GM21390 (cell line): ENCODE measurements around the gene ETFA.

Experiments
- ATAC-seq: cut with Tn5 transposase; IDR thresholded peaks from one replicate; pipeline ENCODE4 v1.9.1; 2021; ENCODE audit not compliant: unreplicated experiment

The ETFA gene

DNA sequence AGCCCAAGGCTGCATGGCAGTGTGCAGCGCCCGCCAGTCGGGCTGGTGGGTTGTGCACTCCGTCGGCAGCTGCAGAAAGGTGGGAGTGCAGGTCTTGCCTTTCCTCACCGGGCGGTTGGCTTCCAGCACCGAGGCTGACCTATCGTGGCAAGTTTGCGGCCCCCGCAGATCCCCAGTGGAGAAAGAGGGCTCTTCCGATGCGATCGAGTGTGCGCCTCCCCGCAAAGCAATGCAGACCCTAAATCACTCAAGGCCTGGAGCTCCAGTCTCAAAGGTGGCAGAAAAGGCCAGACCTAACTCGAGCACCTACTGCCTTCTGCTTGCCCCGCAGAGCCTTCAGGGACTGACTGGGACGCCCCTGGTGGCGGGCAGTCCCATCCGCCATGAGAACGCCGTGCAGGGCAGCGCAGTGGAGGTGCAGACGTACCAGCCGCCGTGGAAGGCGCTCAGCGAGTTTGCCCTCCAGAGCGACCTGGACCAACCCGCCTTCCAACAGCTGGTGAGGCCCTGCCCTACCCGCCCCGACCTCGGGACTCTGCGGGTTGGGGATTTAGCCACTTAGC, 29.6 kb upstream of the ETFA start:
- no peak for ATAC-seq

DNA sequence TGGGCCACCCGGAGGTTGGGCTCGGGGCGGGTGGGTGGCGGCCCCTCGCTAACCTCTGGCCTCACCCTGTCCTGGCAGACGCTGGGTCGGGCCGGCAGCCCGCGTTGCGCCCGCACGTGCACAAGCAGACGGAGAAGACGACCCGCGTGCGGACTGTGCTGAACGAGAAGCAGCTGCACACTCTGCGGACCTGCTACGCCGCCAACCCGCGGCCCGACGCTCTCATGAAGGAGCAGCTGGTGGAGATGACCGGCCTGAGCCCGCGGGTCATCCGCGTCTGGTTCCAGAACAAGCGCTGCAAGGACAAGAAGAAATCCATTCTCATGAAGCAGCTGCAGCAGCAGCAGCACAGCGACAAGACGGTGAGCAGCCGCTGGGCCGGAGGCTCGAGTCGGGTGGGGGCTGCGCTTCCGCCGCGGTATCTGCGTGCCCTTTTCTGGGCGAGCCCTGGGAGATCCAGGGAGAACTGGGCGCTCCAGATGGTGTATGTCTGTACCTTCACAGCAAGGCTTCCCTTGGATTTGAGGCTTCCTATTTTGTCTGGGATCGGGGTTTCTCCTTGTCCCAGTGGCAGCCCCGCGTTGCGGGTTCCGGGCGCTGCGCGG, 29.0 kb upstream of the ETFA start:
- no peak for ATAC-seq

DNA sequence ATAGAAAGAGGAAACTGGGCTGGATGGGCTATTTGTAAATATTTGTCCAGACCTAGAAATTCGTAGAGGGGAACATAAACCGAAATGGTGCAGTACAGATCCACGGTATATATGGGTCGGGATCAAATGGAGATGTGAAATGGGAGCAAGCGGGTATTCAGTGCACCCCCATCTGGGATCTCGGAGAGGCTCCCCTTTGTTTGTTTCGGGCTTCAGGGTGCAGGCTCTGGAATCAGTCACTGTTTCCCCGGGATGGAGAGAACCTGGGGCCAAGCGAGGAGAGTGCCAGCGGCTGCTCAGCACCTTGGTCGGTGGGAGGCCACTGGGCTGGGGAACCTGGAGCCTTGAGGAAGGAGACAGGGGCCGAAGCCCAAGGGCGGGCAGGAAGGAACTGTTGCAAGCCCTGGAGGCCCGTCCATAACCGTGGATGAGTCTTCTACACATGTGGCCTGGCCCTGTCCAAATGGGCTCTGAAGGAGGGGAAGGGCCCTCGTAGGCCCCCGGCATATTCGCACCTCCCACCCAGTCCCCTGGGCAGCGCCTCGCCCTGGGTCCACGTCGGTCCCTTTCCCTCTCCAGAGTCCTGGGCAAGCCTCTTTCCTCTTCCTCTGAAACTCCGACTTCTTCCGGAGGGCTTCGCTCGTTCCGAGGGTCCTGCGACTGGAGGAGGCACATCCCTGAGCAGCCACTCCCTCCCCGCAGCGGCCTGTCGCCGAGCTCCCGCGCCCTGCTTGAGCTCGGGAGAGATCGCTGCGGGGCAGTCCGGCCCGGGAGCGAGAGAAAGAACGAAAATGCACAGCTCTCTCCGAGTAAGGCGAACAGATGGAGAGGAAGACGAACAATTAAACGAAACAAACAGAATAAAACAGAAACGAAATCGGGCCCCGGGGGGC, 28.3 kb upstream of the ETFA start:
- ATAC-seq = no peak

DNA sequence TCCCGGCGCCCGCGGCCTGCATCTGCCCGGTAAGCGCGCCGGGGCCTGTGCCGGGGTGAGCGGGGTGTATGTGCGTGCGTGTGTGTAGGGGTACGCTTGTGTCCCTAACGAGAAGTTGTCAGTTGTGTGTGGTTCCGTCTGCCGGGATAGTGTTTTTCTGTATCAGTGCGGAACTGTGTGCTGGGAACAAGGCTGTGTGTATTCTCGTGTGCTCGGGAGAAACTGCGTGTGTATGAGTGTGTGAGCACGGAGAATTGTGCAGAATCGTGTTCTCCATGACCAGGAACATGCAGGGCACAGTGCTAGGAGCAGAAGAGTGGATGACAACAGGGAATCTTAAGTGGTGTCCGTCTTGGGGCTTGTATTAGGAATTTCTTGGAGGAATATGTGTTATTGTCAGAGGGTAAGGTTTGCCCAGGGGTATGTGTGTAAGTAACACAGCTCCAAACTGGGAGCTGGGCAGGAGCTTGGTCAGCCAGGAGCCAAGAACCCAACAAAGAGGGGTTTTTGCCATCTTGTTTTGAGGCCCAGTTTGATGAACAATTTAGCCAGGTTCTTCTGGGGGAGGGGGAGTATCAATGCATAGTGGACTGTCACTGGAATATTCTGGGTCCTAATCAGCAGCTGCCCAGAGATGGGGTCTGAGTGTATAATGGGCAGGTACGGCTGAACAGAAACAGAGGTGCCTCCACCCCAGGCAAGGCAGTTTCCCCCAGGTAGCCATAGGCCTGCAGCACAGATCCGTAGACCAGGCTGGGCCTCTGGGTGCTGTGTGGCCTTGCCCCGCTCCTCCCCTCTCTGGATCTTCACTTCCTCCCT, 27.4 kb upstream of the ETFA start:
- no peak for ATAC-seq

DNA sequence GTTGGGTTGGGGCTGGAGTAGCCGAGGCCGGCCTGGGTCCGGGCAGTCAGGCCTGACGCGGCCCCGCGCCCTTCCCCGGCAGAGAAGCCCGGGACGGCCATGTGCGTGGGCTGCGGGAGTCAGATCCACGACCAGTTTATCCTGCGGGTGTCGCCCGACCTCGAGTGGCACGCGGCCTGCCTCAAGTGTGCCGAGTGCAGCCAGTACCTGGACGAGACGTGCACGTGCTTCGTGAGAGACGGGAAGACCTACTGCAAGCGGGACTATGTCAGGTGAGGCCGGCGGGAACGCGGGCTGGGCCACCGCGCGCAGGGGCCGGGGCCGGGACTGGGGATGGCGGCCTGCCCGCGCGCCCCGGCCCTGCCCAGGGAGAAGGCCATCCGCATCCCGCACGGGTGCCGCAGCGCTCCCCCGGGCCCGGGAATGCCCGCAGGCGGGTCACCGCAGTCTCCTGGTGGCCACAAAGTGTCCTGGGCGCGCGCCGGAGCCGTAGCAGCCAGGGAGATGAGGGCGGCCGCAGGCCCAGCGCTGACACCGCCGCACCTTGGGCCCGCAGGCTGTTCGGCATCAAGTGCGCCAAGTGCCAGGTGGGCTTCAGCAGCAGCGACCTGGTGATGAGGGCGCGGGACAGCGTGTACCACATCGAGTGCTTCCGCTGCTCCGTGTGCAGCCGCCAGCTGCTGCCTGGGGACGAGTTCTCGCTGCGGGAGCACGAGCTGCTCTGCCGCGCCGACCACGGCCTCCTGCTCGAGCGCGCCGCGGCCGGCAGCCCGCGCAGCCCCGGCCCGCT, 26.6 kb upstream of the ETFA start:
- ATAC-seq = no peak

DNA sequence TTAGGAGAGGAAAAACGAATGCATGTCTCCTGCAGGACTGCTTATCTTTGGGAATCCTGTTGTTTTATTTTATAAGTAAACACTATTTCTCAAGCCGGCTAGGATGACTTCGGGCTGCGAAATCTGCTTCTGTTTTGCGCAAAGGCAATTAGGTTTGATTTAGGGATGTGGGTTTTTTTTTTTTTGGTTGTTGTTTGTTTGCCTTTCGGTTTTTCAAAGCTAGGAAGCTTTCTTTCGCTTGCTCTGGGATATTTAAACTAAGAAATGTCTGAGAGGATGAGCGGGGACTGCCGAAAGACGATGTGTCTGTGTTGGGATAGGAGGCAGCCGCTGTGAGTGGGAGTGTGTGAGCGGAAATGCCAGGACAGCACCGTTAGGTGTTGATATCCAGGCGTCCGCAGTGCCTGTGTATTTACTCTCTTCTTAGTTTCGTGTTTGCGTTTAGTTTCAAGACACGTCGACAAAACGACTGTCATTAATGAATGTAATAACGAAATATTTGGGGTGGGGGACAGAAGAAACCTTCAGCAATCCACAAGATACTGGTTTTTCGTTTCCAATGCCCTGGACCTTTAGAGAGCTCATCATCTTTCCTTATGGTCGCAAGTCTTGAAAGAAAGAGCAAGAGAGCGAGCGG, 25.9 kb upstream of the ETFA start:
- ATAC-seq = no peak

DNA sequence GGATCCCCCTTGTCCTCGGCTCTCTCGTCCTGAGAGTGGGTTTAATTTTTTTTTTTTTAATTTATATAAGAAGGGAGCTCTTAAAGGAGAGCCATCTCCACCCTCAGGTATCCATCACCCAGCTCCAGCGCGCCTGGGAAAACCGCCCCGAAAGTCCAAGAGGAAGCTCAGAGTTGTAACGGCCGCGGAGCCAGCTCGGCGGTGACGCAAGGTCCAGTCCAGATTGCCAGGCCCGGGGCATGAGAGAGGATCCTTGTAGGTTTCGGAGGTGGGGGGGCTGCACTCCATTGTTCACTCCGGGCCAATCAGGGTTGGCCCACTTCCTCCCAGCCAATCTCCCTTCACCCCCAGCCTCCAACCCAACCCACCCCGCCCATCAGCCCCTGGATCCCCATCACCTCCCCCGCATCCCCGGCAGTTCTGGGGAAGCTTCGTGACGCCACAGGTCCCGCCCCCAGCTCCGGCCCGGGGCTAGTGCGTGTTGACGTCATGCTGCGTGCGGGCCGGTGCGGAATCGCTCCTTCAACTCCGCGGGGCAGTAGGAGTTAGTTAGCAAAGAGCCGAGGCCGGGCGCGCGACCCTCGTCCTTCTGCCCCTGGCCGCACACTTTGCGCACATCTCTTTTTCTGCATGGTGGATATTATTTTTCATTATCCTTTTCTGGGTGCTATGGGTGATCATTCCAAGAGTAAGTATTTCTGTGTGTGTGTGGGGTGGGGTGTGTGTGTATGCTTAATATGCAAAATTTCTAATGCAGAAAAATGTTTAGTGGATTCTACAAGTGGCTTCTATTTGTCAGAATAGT, 25.2 kb upstream of the ETFA start, which contains the start of gene ISL2:
Gene ISL2 (plus strand): TSS at position 520 of the 805 bp plus-strand sequence. CDS start 111 bp downstream, at position 631.
- peak; percentile 43 for ATAC-seq

DNA sequence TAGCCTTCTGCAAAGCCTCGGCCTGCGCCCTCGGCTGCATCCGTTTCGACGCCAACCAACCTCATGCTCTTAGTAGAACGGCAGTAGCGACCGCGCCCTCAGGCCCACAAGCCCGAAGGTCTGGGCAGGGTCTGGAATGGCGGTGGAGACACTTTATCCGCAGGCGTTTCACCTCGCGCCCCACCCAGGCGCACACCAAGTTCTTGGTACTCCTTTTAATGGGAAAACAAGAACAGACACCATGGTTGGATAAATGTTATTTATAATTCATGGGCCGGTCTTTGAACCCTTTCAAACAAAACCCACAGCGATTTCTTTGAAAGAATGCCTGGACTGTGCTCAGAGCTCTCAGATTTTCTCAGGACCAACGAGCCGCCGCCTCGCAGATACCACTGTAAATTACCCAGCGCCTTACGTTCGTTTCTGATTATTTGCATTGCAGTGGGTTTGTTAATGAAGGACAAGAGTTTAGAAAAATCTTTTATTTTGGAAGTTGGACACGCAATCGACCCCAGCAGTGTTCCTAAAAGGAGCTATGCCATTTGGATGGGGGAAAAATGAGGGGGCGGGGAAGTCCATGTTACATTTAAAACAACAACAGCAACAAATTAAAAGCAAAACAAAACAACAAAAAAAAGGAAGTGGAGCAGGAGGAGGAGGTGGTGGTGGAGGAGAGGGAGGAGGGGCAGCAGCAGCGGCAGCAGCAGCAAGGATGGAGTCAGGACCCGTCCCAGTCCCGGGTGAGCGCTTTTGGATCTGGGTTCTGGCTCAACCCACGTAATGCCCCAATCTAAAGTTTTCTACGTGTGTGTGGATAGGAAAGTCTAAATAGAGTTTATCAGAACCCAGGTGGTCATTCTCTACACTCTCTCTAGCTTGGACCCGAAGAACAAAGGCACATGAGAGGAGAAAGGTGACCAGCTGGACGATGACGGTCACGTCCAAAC, 24.3 kb upstream of the ETFA start:
- ATAC-seq = no peak

DNA sequence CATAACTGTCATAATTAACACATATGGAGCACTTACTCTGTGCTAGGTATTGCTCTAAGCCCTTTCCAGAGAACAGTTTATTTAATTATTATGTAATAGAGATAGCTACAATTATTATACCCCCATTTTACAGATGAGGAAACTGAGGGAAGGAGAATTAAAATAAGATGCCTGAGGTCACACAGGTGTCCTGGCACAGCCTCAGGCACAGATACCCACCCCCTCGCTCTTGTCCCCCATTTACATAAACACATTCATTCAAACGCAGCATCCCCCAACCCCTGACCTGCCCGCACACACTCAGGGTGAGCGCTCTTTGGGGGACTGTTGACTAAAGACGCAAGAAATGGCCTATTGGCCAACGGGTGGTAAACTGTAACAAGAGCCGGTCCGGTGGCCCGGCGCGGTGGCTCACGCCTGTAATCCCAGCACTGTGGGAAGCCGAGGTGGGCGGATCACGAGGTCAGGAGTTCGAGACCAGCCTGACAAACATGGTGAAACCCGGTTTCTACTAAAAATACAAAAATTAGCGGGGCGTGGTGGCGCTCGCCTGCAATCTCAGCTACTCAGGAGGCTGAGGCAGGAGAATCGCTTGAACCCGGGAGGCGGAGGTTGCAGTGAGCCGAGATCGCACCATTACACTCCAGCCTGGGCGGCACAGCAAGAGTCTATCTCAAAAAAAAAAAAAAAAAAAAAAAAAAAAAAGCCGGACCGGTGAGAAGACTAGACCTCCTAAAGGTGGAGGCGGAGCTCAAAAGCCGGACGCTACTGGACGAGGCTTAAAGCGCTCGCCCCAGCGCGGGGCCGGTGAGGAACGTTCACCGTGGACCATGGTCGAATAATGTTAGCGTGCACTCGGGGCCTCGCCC, 23.4 kb upstream of the ETFA start:
- ATAC-seq = no peak

DNA sequence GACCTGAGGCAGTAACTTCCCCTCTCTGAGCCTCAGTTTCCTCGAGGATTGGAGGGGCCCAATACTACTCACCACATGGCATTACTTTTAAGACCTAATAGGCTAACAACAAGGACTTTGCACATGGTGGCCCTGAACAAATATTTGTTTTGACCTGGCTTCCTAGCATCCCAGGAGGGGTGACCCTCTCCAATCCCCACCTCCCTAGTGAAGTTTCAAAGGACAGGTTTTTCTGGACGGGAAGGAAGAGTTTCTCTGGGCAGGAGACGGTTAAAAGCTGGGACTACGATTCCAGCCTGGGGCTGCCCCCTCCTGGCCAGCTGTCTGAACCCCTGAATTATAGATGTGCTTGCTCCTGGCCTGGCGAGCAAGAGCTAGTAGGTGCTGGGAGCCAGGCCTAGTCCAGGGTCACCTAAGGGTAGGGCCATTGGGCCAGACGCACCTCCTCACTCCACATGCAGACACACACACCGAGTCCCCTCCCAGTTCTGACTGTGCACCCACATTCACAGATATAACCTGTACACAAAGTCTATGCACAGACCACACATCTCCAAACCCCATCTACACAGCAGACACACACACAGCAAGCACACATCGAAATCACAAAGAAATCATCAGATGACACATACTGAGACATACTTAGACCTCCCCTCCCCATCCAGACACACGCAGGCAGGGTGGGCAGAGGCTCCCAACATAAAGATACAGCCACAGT, 22.6 kb upstream of the ETFA start:
- no peak for ATAC-seq

DNA sequence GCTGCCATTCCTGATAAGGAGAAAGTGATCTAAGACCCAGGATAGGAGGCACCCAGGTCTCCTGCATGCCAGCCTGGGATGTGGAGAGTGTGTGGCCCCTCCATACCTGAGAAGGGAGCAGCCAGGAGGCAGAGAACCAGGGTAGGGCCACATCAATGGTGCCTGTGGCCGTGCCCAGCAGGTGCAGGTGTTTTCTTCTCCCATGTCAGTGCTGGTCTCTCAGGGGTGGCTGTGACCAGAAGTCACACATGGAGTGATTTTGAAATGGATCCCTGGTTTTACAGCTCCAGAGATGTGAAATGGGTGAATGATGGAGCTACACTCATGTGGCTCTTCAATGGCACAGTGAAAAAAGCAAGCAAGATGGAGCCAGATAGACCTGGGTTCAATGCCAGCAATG, 22.0 kb upstream of the ETFA start:
- ATAC-seq = no peak

DNA sequence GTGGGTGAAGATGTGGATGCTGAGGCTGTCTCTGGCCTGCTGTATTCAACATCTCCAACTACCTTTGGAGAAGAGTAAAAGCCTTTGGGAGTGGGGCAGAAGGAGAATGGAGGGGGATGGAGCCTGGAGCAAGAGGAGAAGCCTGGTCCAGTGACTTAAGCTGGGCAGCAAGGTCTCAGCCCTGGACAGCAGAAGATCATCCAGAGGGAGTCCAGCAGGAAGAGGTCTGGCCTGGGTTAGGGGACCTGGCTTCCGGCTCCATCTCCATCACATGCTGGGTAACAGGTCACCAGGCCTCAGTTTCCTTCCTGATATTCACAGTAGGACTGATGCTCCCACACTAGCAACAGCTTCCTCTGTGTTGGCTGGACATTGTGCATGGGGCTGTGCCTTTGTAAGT, 21.5 kb upstream of the ETFA start:
- no peak for ATAC-seq

DNA sequence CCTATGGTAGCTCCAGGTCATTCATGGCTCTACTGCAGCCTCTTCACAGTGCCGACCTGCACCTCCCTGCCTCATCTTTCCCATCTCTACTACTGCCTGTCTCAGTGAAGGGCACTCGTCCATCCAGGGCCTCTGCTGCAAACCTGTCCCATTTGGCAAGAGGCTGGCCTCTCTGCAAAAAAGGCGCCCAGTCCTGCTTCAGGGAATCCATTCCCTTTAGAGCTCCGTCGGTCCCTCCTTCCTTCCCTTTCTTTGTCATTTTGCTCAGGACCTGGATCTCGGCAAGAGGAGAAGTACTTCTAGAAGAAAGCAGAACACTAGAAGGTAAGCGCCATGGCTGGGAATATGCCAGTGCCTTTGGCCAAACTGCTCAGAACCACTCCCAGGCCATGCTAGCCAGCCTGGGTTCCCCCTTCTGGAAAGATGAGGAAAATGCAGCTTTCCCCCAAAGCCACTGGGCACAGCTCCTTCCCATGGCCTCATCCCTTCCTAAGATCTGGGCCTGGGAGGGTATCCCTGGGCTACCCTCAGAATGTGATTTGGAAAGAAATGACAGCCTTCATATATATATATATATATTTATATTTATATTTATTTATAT, 18.9 kb upstream of the ETFA start:
- no peak for ATAC-seq

DNA sequence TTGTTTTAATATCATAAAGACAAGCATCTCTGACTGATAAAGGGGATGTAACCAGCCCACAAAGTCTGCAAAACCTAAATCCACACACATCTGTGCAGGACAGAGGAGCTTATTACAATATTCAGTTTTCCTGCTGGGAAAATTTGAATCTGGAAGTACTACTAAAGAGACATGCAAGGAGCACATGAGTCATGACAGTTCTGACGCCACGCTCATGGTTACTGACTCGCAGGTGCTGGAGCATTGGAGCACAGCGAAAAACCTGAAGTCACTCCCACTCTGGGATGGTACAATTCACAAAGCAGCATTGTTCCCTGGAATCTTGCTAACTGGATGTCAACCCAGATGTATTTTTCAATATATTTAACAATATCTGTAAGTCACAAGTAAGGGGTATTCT, 17.7 kb upstream of the ETFA start:
- no peak for ATAC-seq

DNA sequence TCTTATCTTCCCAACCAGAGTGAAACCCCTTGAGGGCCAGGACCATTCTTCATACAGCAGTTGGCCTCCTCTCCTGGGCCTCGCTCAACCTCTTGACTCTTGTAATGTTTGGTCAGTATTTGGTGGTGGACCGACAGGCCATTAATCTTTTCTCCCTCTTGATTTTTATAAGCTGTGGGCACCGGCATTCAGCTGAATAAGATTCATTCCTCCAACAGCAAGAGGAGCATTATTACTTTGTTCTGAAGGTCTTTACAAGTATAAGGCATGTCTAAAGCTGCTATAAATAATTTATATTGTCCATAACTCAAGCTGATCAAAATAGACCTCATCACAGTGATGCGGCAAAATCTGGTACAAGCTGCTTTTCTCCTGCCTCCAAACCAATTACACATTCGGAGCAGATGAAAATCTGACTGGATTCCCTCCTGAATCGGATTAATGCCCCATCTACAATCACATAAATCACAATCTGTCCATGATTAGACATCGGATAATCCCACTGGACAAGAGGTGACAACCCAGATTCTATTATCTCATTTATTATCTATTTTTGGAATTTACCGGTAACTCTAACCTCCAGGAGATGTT, 16.9 kb upstream of the ETFA start:
- no peak for ATAC-seq
